OCI-LY7 (cell line): Measurements from ENCODE around the gene NBEA.

Experiments
- CTCF ChIP-seq: fragments of 200-600 bp; sonication (generic); conservative IDR thresholded peaks from 2 replicates; pipeline ENCODE4 v1.5.1; 2014; ENCODE audit warnings: mild to moderate bottlenecking, antibody characterized with exemption, low read length, moderate library complexity, mixed read lengths
- EZH2phosphoT487 ChIP-seq: fragments of 200-600 bp; sonication (generic); IDR thresholded peaks from 2 replicates; pipeline ENCODE4 v1.6.1; 2018; ENCODE audit warnings: low read depth, borderline replicate concordance, mild to moderate bottlenecking, mixed run types, antibody characterized with exemption, low read length, moderate library complexity, mixed read lengths

DNA sequence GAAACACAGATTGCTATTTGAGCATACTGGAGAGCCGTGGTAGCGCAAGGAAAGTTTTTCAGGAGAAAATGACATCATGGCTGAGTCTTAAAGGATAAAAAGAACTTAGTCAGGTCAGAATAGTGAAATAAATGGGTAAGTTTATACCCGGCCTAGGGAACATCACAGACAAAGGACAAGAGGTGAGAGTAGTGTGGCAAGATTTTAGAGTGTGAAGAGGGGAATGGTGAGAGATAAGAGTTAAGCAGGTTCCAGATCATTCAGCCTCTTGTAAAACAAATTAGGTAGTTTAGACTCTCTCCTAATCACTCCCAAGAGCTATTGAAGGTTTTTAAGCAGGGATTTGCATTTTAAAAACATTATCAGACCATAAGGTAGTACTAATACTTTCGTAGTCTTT lies 650.4 kb downstream of the NBEA start:
- no peak for TF ChIP-seq CTCF
- TF ChIP-seq EZH2phosphoT487, result no peak
